SKM-1 treated with dmso at 0.1 percent for 144 hours (cell line): ENCODE data around the gene ZNF212.
A peak's percentile ranks its signal among the peaks of the same experiment; 100 is the strongest.
"Not testable (repeated sequence)": the region's sequence is repeated elsewhere in the genome, so short reads cannot be mapped to it uniquely, and the experiment has no call there.

Experiments used
- DNase-seq: peaks from one replicate; lab custom pipeline; 2025; ENCODE audit not compliant: unreplicated experiment; lab: John Stamatoyannopoulos, UW

The ZNF212 gene

DNA sequence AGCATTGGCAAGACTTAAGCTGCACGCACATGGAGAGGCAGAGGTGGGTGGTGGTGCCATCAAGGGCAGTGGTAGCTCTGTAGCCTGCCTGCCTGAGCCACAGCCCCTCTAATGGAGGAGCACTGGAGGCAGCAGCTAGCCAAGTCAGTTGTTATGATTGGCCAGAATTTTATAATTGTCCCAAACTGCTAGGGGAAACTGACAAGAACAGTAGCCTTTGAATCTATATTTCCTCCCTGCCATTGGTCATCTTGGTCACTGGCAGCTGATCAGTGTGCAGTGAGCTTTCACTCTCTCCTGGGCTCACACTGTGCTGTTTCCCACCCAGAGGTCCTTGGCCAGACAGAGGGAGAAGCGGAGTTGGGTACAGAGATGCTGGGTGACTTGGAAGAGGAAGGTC, 12.9 kb downstream of the ZNF212 start:
- DNase-seq, result no peak

DNA sequence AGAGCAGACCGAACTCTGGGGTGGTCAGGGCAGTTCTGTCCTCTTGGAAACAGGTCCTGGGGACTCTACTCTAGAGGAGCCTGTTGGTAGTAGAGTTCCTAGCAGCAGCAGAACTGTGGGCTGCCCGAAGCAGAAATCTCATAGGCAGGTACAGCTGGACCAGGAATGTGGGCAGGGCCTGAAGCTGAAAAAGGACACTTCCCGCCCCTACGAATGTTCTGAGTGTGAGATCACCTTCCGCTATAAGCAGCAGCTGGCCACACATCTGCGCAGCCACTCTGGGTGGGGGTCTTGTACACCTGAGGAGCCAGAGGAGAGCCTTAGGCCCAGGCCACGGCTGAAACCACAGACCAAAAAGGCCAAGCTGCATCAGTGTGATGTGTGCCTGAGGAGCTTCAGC, 14.2 kb downstream of the ZNF212 start:
- DNase-seq, result no peak

DNA sequence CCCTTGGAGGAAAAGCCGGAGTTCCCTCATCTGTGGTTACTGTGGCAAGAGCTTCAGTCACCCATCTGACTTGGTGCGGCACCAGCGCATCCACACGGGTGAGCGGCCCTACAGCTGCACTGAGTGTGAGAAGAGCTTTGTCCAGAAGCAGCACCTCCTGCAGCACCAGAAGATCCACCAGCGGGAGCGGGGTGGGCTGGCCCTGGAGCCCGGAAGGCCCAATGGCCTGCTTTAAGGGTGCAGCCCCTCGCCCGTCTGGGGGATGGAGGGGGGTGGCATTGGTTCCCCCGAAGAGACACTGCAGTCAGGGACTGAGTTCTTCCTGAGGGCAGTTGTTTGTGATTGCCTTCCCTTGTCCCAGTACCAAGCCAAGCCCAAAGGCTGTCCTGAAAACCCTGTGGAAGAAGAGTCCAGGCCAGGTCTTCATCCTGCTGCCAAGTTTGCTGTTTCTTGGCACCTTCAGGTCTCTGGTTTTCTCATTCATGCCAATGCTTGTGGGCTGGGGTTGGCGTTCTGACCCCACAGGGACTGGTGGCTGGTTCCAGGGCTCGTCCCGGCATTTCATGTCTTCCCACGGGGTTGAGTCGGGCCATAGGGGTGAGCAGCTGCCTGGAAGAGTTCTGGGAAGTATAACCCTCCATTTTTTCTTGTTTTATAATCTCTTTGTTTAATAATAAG, 14.9 kb downstream of the ZNF212 start:
- DNase-seq, result no peak

DNA sequence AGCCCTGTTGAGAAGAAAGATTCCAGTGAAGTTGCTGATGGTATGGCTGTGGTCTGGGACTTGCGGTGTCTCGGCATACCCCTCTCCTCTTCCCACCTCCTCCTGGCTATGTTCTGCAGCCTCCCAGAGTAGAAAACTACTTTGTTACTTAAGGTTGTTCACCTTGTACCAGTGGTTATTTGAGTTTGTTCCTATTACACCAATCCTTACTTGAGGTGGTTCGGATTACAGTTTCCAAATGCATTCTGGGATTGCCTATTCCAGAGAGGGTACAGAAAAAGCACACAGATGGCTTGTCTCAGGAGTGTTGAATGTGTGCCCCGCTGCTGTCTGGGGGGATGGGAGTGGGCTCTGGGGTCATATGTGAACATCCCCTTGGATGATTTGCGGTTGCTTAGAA, 15.7 kb downstream of the ZNF212 start:
- DNase-seq, result no peak

DNA sequence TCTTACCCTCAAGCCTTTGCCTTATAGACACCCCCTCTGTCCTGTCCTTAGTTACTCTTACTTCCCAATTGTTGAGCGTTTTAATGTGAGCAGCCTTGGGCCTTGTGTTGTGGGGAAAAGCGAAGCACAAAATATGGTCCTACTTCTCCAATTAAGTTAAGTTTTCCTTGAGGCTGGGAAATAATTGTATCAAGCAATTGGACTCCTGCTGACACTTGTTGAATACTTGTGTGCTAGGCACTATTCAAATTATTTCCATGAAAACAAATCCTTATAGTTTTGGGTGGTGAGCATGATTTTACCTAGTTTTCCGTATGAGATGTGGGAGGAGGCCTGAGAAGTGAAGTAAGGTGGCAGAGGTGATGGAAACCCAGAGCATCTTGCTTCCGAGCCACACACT, 17.1 kb downstream of the ZNF212 start:
- DNase-seq, result no peak

DNA sequence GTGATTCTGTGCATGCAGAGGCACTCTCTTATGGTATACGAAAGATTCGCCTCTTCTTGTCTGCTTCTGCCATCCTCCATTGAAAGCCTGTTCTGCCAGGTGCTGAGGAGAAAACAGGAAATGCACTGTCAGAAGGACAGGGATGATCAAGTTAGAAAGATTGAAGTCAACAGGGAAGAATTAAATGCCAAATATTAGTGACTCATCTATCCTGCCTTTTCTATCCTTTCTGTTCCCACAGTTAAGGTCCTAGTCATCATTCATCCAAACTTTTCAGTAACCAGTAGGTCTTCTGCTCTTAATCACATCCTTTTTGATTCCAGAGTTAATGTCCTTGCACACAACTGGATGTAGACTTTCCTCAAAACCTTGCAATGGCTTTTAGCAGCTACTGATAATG, 17.7 kb downstream of the ZNF212 start:
- DNase-seq, result no peak

DNA sequence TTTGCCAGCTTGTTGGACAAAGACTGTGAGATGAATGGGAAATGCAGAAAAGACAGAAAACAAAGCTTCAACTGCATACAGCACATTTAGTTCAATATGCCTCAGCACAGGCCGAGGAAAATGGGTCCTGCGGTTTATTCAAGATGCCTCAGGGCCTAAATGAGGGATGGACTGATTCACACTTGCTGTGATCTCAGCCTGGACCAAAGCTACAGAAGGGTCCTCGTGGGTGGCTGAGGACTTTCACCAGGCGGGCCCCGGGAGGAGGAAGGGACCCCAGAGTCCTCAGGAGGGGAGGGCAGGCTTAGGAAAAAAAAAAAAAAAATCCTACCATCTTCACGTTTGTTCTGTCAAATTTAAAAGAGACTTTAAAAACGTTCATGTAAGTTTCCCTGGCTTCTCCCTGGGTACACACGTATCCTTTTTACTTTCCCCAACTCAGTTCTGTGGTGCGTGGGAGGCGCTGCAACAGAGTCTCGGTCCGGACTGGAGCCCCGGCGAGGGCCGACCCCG, 21.9 kb downstream of the ZNF212 start:
- DNase-seq, result no peak

DNA sequence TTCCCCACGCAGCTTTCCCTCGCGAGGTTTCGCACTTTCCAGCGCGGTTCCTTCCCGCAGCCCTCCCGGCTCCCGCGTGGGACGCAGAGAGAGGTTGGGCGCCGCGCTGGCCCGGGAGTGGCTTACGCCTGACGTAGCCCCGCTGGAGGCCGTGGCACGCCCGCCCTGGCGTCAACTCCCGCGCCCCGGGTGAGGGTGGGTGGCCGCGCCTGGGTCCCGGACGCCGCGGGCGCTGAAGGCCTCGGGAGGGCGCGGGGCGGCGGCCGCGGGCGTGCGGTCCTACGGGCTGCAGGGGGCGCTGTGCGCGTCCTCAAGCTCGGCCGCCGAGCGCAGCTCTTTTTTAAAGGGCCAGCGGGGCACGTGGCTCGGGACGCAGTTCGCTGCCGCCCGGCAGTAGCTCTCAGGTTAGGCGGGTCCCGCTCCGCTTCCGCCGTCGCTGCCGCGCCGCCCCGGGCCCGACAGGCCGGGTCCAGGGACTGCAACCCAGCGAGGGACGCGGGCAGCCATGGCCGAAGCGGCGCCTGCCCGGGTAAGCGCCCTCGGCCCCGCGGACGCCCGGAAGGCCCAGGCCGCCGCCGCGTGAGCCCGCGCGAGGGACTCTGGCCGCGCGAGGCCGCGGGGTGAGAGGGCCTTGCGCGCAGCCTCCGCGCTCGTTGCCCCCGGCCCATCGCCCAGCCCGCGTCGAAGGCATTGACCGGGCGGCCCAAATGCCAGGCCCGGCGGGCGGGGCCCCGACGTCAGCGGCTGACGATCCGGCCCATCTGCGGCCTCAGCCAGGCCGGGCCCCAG, 22.6 kb downstream of the ZNF212 start, which contains the start of gene ZNF783:
TSS of gene ZNF783 (plus strand) at position 368 of the 789 bp plus-strand sequence. CDS start at position 506, 138 bp downstream.
- peak; percentile 37 for DNase-seq

DNA sequence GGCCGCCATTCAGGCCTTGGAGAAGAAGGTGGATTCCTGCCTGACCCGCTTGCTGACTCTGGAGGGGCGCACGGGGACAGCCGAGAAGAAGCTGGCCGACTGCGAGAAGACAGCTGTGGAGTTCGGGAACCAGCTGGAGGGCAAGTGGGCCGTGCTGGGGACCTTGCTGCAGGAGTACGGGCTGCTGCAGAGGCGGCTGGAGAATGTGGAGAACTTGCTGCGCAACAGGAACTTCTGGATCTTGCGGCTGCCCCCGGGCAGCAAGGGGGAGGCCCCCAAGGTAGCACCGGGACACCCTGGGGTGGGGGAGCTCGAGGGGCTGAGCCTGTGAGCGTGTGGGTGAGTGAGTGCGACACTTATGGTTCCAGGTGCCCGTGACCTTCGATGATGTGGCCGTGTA, 27.0 kb downstream of the ZNF212 start:
- no peak for DNase-seq

DNA sequence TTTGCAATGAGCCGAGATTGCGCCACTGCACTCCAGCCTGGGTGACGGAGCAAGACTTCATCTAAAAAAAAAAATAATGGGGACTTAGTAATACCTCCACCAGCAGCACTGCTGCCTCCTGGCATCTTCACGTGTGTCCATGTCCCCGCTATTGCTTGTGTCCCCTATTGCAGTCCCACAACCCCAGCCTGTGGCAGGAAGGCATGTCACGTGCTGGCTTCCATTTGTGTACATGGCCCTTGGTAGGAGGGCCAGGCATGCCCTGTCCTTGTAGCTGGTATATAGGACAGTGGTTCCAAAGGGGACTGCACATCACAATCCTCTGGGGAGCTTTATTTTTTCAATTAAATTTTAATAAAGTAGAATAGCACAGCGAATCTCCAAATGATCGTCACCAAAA, 28.3 kb downstream of the ZNF212 start:
- no peak for DNase-seq

DNA sequence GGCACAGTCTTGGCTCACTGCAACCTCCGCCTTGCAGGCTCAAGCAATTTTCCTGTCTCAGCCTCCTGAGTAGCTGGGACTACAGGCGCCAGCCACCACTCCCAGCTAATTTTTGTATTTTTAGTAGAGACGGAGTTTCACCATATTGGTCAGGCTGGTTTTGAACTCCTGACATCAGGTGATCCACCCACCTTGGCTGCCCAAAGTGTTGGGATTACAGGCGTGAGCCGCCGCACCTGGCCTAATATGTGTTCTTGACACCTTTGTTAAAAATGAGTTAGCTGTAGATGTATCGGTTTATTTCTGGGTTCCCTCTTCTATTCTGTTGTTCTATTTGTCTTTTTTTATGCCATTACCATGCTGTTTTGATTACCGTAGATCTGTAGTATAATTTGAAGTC, 35.0 kb downstream of the ZNF212 start:
- DNase-seq, result not testable (repeated sequence)

DNA sequence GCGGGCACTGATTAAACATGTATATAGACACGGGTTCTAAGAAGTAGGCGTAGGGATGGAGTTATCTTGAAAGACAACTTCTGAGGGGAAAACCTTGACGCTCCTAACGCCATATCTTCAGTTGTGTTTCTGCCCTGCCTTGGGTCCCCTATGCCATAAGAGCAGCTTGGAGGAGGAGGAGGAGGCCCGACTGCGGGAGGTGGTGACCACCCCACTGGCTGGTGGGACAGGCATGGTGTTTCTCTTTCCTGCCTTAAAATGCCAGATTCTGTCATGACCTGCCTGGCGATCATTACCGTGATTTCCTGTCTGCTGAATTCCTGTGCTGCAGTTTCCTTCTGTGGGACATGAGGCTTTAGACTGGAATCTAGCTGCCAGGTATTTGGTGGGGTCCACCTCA, 38.4 kb downstream of the ZNF212 start:
- DNase-seq, result no peak

DNA sequence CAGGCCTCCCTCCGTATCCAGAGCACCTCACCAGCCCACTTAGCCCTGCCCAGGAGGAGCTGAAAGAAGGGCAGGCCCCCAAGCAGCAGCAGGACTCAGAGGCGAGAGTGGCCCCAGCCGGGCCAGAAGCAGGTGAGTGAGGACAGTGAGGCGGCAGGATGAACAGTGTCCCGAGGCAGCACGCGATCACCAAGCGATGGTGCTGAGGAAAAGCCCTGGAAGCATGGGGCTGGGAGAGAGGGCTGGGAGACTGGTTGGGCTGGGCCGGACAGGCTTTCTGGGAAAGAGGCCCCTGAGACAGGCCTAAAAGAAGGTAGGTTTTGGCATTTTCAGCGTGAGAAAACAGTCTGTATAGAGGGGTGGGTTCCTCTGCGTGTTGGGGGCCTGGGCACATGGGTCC, 38.9 kb downstream of the ZNF212 start:
- DNase-seq, result no peak

DNA sequence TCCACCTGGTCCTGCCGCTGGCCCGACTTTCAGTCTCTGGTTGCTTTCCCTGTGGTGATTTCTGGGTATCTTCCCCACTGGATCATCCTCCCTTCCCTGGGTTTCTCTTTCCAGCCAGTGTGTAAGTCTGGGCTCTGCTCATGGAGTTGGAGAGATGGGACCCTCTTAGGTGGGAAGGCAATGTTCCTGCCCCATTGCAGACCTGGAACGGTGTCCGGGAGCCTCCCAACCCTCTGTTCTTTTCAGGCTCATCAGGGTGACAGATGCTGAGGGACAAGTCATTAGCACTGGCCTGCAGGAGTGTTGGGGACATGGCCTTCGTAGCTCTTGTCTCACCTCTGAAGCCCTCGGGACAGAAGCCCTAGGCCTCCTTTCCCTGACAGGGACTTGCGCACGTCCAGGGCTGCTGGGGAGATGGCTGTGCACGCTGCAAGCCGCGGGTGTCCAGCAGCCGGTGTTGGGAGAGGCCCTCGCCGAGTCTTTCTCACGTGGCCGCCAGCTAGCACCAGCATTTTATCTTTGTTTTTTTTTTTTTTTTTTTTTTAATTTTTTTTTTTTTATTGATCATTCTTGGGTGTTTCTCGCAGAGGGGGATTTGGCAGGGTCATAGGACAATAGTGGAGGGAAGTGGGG, 39.8 kb downstream of the ZNF212 start:
- no peak for DNase-seq

DNA sequence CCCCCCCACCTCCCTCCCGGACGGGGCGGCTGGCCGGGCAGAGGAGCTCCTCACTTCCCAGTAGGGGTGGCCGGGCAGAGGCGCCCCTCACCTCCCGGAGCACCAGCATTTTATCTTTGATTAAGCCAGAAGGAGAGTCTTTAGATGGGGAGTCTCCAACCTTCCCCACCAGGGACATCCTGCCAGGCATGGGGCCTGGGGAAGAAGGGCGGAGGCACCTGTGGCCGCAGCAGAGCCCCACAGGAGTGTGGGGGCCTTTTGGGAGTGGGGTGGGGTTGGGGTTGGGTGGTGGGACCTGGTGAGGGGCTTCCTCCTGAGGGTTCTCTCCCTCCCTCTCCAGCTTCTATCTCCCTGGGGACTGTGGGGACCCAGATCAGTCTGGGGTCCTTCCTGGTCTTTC, 40.7 kb downstream of the ZNF212 start:
- no peak for DNase-seq

DNA sequence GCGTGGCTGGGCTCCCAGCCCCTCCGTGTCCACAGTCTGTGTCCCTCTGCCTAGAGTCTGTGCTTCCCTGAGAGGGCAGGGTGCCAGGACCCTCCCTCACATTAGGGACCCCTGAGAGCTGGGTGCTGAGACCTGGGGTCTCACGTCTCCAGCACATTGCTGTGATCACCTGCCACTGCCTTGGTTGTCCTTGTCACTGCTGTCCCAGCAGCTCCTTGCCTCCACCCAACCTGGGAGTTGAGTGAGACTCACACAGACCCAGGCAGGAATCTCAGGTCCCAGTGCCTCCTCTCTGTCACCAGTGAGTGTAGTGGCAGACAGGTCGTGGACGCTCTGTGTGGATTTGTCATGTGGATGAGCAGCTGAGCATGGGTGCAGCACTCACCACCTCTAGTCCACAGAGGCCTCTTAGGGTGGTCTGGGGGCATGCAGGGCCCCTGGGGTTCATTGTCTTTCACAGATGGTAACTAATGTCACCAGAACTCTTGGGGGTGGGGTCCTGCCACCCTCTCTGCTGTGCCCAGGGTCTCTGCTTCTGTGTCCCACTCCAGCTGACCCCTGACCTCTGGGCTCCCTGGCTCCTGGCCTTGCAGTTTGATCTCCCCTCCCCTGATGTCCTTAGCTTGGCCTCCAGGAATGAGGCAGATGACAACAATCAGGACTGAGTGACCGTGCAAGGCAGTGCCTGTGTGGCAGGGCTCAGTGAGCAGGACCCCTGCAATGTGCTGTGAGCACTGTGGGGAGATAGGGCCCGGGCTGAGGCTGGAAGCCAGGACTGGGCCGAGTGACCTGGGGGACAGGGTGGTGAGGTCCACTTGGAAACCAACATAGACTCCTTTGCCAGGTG, 41.4 kb downstream of the ZNF212 start:
- DNase-seq, result no peak

DNA sequence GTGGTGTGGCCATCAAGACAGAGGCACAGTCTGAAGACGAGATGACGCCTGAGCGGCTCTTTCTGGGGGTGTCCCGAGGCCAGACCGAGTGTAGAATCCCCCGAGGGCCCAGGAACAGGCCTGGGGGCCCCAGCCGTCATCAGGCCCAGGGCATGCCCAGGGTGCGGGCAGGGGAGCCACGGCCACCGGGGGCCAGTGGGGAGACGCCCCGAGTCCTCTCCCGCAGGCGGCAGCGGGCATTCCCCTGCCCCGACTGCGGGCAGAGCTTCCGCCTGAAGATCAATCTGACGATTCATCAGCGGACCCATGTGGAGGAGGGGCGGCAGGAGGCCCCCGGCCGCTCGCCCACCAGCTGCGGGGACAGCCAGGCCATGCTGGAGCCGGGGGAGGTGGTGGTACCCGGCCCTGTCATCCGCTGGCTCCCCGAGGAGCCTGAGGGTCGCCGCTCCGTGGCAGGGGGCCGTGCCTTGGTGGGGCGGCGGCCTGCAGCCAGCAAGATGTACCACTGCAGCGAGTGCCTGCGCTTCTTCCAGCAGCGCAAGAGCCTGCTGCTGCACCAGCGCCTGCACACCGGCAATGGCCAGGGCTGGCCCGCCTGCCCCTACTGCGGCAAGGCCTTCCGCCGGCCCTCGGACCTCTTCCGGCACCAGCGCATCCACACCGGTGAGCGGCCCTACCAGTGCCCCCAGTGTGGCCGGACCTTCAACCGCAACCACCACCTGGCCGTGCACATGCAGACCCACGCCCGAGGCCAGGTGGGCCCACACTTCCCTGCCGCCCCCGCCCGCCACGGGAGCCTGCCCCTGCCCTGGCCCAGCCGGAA, 42.3 kb downstream of the ZNF212 start:
- no peak for DNase-seq

DNA sequence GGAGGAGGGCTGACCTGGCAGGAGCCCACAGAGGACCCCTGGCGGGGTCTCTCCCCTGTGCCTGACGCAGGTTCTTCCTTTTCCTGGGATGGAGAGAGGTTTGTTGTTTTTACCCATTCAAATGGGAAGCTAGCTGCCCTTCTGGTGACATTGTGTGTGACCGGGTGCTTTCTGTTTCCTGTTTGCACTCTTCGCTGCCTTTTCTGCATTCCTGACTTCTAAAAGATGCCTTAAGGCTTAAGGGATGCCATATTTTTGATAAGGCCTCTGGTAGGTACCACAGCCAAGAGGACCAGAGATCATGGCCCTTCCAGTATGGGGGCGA, 42.8 kb downstream of the ZNF212 start:
- no peak for DNase-seq

DNA sequence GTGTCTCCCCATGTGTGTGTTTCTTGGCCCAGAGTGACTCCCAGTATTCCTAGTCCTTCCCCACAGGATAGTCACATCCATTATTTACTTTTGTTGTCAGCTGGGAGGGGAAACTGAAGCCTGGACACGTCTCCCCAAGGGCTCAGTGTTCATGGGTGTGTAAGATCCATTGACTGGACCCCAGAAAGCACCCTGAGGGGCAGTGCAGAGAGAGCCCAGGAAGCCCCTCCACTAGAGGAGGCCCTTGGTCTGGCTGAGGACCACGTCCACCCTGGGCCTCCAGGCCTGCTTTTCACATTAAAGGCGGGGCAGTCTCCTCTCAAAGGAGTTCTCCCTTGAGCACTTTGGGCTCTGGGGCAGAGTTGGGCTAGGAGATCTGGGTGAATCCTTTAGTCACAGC, 43.9 kb downstream of the ZNF212 start:
- DNase-seq, result no peak

DNA sequence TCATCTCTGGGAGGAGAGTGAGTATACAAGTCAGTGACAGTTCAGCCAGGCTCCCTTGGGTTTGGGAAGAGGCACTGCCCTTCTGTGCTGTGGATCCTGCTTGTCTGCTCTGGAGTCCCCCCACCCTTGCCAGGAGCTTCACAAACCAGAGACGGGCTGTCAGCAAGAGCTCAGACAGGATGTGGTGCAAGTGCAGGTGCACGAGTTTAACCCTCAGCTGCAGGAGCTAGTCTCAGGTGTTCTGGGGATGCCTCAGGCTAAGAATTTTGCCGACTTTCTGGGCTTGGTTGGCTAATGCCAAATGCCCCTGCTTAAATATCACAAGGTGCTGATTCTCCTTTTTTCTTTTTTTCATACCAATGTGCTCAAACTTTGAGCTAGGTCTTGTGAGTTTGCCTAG, 44.9 kb downstream of the ZNF212 start:
- DNase-seq, result no peak
